Ascending aorta (tissue), 2 donors: ENCODE results near the gene AMBP. TPM values are rescaled to one million over a fixed set of nuclear protein-coding genes. Genes with fewer than 3 reads are reported as not detected.

ENCODE experiments used
- DNase-seq, 2 donors: peaks; one replicate each; pipeline ENCODE4 v3.0.0-alpha.2; 2019; ENCODE audit warnings: low spot score in 2 of 2
- H3K27ac ChIP-seq, 2 donors: fragments of 200-600 bp; sonication (generic); one replicate each; pipeline ENCODE4 v1.5.1; 2016 to 2017; ENCODE audit warnings: mild to moderate bottlenecking in 1 of 2
- H3K27me3 ChIP-seq: fragments of 200-600 bp; sonication (generic); one replicate; pipeline ENCODE4 v1.5.1; 2017
- H3K36me3 ChIP-seq, 2 donors: fragments of 200-600 bp; sonication (generic); one replicate each; pipeline ENCODE4 v1.5.1; 2016
- H3K4me1 ChIP-seq, 2 donors: fragments of 200-600 bp; sonication (generic); one replicate each; pipeline ENCODE4 v1.5.1; 2016 to 2017; ENCODE audit warnings: mild to moderate bottlenecking in 1 of 2
- H3K4me3 ChIP-seq, 2 donors: fragments of 200-600 bp; sonication (generic); one replicate each; pipeline ENCODE4 v1.5.1; 2016 to 2017; ENCODE audit warnings: mild to moderate bottlenecking in 1 of 2
- H3K9me3 ChIP-seq, 2 donors: fragments of 200-600 bp; sonication (generic); one replicate each; pipeline ENCODE4 v1.5.1; 2016
- CTCF ChIP-seq, 3 experiments: fragments of 200-600 bp in 2 of 3; fragments of 450-650 bp in 1 of 3; sonication (generic) in 2 of 3; IDR thresholded peaks; one replicate each; pipeline ENCODE4 v1.5.1; 2016 to 2019; ENCODE audit warnings: antibody characterized with exemption in 3 of 3, mild to moderate bottlenecking in 1 of 3, moderate library complexity in 1 of 3
- intact Hi-C: fragments of 100-400 bp; cut with DNase I; formaldehyde crosslinking; loops from one replicate; pipeline ENCODE4 v1.15.1; 2023
- total RNA-seq: library from RNA; depleted of rRNA; stranded (reverse); fragments of >200 nt; gene quantifications from one replicate; pipeline ENCODE4 v1.1.0, GENCODE V29; 2016

AMBP gene
- total RNA-seq, 1 donor from 2014 or later = 6.6 TPM

GRCh38 chr9:114070188-114071103 is 7.7 kb downstream of the AMBP start:
- DNase-seq = peak in 1 of 2 donors; percentile 44
- no peak overlapping the region for H3K4me3 ChIP-seq
- H3K4me1 ChIP-seq = peaks cover 0 to 3% of the 10 kb centered on the region in 2 donors
- TF ChIP-seq CTCF (IDR thresholded peaks at IDR 0.05) = no peak
- H3K27ac ChIP-seq = no peak overlapping the region
- intact Hi-C loops = loop anchor here (5.0 kb wide), 1 partner anchor 263 kb away; no protein-coding TSS in a partner anchor
- H3K36me3 ChIP-seq = no peaks in the 10 kb centered on the region
- H3K9me3 ChIP-seq = no peaks in the 10 kb centered on the region
- H3K27me3 ChIP-seq = no peaks in the 10 kb centered on the region

GRCh38 chr9:114069476-114070187 is 8.5 kb downstream of the AMBP start:
- Histone ChIP-seq H3K4me3 (no peak overlapping the region), H3K9me3 (no peaks in the 10 kb centered on the region), H3K4me1 (peaks cover 0 to 3% of the 10 kb centered on the region in 2 donors), H3K36me3 (no peaks in the 10 kb centered on the region), H3K27me3 (no peaks in the 10 kb centered on the region), H3K27ac (no peak overlapping the region)
- no peak for TF ChIP-seq CTCF (IDR thresholded peaks at IDR 0.05)
- DNase-seq = peak in 1 of 2 donors; percentile 58
- intact Hi-C loops = loop anchor here (5.0 kb wide), 1 partner anchor 262 kb away; no protein-coding TSS in a partner anchor

GRCh38 chr9:114065304-114065703 is 12.8 kb downstream of the AMBP start:
- Histone ChIP-seq H3K4me3 (no peak overlapping the region), H3K9me3 (no peaks in the 10 kb centered on the region), H3K4me1 (peaks cover 0 to 2% of the 10 kb centered on the region in 2 donors), H3K27ac (no peak overlapping the region), H3K27me3 (no peaks in the 10 kb centered on the region), H3K36me3 (no peaks in the 10 kb centered on the region)
- TF ChIP-seq CTCF (IDR thresholded peaks at IDR 0.05) = no peak
- intact Hi-C loops = no loop called here
- peak in 1 of 2 donors; percentile 18 for DNase-seq

DNA sequence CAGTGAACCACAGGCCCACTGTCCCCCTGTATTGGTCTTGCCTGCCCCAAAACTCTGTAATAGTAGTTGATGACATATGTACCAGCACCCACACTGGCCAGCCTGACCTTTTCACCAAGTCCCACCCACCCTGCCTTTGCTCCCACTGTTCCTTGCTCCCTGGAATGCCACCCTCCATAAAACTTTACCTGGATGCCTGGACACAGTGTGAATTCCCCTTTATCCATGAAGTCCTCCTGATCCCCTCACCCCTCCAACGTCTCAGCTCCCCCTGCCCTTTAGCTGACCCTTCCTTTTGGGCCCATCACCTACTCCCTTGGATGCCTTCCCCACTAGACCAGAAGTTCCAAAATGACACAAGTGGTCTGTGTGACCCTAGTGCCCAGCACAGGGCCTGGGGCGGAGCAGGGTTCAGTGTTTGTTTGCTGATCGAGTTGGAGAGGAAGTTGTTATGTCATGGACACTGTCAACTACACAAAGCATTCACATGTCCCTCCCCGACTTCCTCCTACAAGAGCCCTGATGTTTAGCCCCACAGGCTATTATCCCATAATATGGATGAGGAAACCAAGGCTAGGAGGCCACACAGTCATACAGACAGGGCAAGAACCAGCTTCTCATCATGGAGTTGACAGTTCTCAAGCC is 16.1 kb downstream of the AMBP start:
- intact Hi-C loops = no loop called here
- Histone ChIP-seq H3K4me1 (peaks cover 5 to 18% of the 10 kb centered on the region in 2 donors), H3K36me3 (no peaks in the 10 kb centered on the region), H3K27ac (no peak overlapping the region), H3K4me3 (no peak overlapping the region), H3K27me3 (no peaks in the 10 kb centered on the region), H3K9me3 (no peaks in the 10 kb centered on the region)
- peak in 1 of 2 donors; percentile 25 for DNase-seq
- TF ChIP-seq CTCF (IDR thresholded peaks at IDR 0.05) = no peak

- intact Hi-C loops = no loop called here
- Histone ChIP-seq H3K4me3 (no peak overlapping the region), H3K9me3 (no peaks in the 10 kb centered on the region), H3K36me3 (no peaks in the 10 kb centered on the region), H3K4me1 (peaks cover 5 to 18% of the 10 kb centered on the region in 2 donors), H3K27ac (no peak overlapping the region), H3K27me3 (no peaks in the 10 kb centered on the region)
- no peak for TF ChIP-seq CTCF (IDR thresholded peaks at IDR 0.05)
- peak in 1 of 2 donors; percentile 42 for DNase-seq
These were observed 16.8 kb downstream of the AMBP start for GRCh38 chr9:114061292-114061691.
